B cell (primary cell): ENCODE results near the gene POMP. TPM values are rescaled to one million over a fixed set of nuclear protein-coding genes. Genes with fewer than 3 reads are reported as not detected.

Experiments
- ATAC-seq: fragments of 200-7000 bp; cut with Tn5 transposase; one replicate; pipeline ENCODE4 v1.10.0; 2021; ENCODE audit warnings: low read depth, mild to moderate bottlenecking, moderate number of reproducible peaks, moderate library complexity
- CTCF ChIA-PET: fragments of 350-600 bp; sonication (Branson Sonifier 250); formaldehyde crosslinking; loops from one replicate; lab custom pipeline; 2021; ENCODE audit warnings: antibody characterized with exemption, inconsistent platforms; lab: Charles Lee
- POLR2A ChIA-PET: fragments of 350-600 bp; sonication (Branson Sonifier 250); formaldehyde crosslinking; loops from one replicate; lab custom pipeline; 2021; ENCODE audit warnings: antibody characterized with exemption; lab: Charles Lee
- DNase-seq: peaks from one replicate; pipeline ENCODE4 v3.0.0; 2013
- H2AFZ ChIP-seq: 2 replicates; pipeline ENCODE4 v1.6.1; 2012; ENCODE audit warnings: mild to moderate bottlenecking, low read depth, low read length; ENCODE audit not compliant: insufficient read depth, poor library complexity, severe bottlenecking
- H3K27ac ChIP-seq, 2 donors: 1 replicate in 1 of 2; 2 replicates in 1 of 2; pipeline ENCODE4 v1.5.1; 2012 to 2013; ENCODE audit warnings: low read length in 2 of 2, mild to moderate bottlenecking in 2 of 2, moderate library complexity in 1 of 2
- H3K27me3 ChIP-seq, 4 experiments: fragments of 200-600 bp in 1 of 4; sonication (generic) in 1 of 4; replicated peaks in 1 of 4; 1 replicate in 2 of 4; 2 replicates in 2 of 4; pipeline versions ENCODE4 v1.6.1 to v1.7.0; 2013 to 2016; ENCODE audit warnings: low read length in 3 of 4, mild to moderate bottlenecking in 2 of 4, mixed read lengths in 1 of 4, moderate library complexity in 1 of 4; ENCODE audit not compliant: insufficient read depth in 4 of 4, control insufficient read depth in 3 of 4; ENCODE audit errors: control extremely low read depth in 1 of 4
- H3K36me3 ChIP-seq, 2 experiments: replicated peaks in 1 of 2; 1 replicate in 1 of 2; 2 replicates in 1 of 2; pipeline versions ENCODE4 v1.6.1 to v1.7.1; 2013; ENCODE audit warnings: low read length in 1 of 2; ENCODE audit not compliant: insufficient read depth in 2 of 2, control insufficient read depth in 1 of 2; ENCODE audit errors: control extremely low read depth in 1 of 2, extremely low read depth in 1 of 2
- H3K4me1 ChIP-seq, 2 donors: fragments of 200-600 bp in 1 of 2; sonication (generic) in 1 of 2; 1 replicate in 1 of 2; 2 replicates in 1 of 2; pipeline versions ENCODE4 v1.5.1 to v1.6.1; 2013 to 2017; ENCODE audit warnings: low read length in 2 of 2; ENCODE audit not compliant: control insufficient read depth in 2 of 2, insufficient read depth in 2 of 2
- H3K4me2 ChIP-seq: replicated peaks from 2 replicates; pipeline ENCODE3; 2012; ENCODE audit warnings: mild to moderate bottlenecking, low read depth, low read length; ENCODE audit not compliant: poor library complexity, severe bottlenecking
- H3K4me3 ChIP-seq, 5 experiments: fragments of 200-600 bp in 1 of 5; sonication (generic) in 1 of 5; 1 replicate in 3 of 5; 2 replicates in 2 of 5; pipeline versions ENCODE4 v1.5.1 to v1.7.0; 2011 to 2016; ENCODE audit warnings: low read length in 4 of 5, mild to moderate bottlenecking in 4 of 5, low read depth in 2 of 5, control low read depth in 1 of 5, moderate library complexity in 1 of 5; ENCODE audit not compliant: insufficient read depth in 1 of 5; ENCODE audit errors: control extremely low read depth in 1 of 5, extremely low read depth in 1 of 5
- H3K79me2 ChIP-seq: fragments of 200-600 bp; sonication (generic); one replicate; pipeline ENCODE4 v1.6.0; 2016; ENCODE audit warnings: low read length; ENCODE audit not compliant: control insufficient read depth, insufficient read depth
- H3K9ac ChIP-seq: fragments of 200-600 bp; sonication (generic); 2 replicates; pipeline ENCODE4 v1.6.1; 2017; ENCODE audit warnings: mild to moderate bottlenecking, low read length, moderate library complexity
- H3K9me3 ChIP-seq, 3 donors: one replicate each; pipeline versions ENCODE4 v1.6.1 to v1.7.1; 2013; ENCODE audit warnings: low read length in 2 of 3; ENCODE audit not compliant: control insufficient read depth in 2 of 3, insufficient read depth in 1 of 3; ENCODE audit errors: control extremely low read depth in 1 of 3
- H4K20me1 ChIP-seq: 2 replicates; pipeline ENCODE4 v1.6.0; 2012; ENCODE audit warnings: mild to moderate bottlenecking, low read length; ENCODE audit not compliant: insufficient read depth, control insufficient read depth, poor library complexity, severe bottlenecking
- H3K27ac Mint-ChIP-seq: one replicate; pipeline ENCODE4 v1.8.0; 2021; ENCODE audit warnings: mixed read lengths
- H3K27me3 Mint-ChIP-seq: one replicate; pipeline ENCODE4 v1.8.0; 2021; ENCODE audit warnings: mixed read lengths
- H3K4me1 Mint-ChIP-seq: one replicate; pipeline ENCODE4 v1.8.0; 2021; ENCODE audit warnings: mixed read lengths
- H3K4me3 Mint-ChIP-seq: one replicate; pipeline ENCODE4 v1.8.0; 2021; ENCODE audit warnings: mixed read lengths
- H3K9me3 Mint-ChIP-seq: one replicate; pipeline ENCODE4 v1.8.0; 2022; ENCODE audit warnings: mixed read lengths; ENCODE audit not compliant: insufficient read depth
- CTCF ChIP-seq: fragments of 200-600 bp; IDR thresholded peaks from one replicate; pipeline ENCODE4 v1.8.0; 2022; ENCODE audit warnings: antibody characterized with exemption, mild to moderate bottlenecking
- EZH2 ChIP-seq: IDR thresholded peaks from 2 replicates; pipeline ENCODE4 v1.6.1; 2012; ENCODE audit warnings: borderline replicate concordance, low read depth, mild to moderate bottlenecking, moderate library complexity, low read length; ENCODE audit not compliant: insufficient read depth, poor library complexity, severe bottlenecking
- WGBS: methylation state at CpG from one replicate; pipeline ENCODE4 v1.1.5; 2013; ENCODE audit warnings: missing lambda C conversion rate; ENCODE audit not compliant: insufficient coverage; 5-methylcytosine and 5-hydroxymethylcytosine counted together
- intact Hi-C: fragments of 100-400 bp; cut with micrococcal nuclease; formaldehyde crosslinking; loops from one replicate; pipeline ENCODE4 v1.10.0; 2022
- polyA plus RNA-seq: library from polyadenylated mRNA; depleted of rRNA; stranded (reverse); fragments of >200 nt; gene quantifications from 2 replicates; pipeline ENCODE4 v1.2.3, GENCODE V29; 2012
- total RNA-seq, 2 donors: library from RNA; stranded (reverse); fragments of 120-200 nt in 1 of 2; gene quantifications; 1 replicate in 1 of 2; 2 replicates in 1 of 2; pipeline versions ENCODE4 v1.2.3 to v1.2.4, GENCODE V29; 2013 to 2022

The POMP gene
- total and polyA plus RNA-seq, 2 donors (not counting 1 experiment from before 2014, with no cell fraction given) = 14.0 to 28.7 TPM

DNA sequence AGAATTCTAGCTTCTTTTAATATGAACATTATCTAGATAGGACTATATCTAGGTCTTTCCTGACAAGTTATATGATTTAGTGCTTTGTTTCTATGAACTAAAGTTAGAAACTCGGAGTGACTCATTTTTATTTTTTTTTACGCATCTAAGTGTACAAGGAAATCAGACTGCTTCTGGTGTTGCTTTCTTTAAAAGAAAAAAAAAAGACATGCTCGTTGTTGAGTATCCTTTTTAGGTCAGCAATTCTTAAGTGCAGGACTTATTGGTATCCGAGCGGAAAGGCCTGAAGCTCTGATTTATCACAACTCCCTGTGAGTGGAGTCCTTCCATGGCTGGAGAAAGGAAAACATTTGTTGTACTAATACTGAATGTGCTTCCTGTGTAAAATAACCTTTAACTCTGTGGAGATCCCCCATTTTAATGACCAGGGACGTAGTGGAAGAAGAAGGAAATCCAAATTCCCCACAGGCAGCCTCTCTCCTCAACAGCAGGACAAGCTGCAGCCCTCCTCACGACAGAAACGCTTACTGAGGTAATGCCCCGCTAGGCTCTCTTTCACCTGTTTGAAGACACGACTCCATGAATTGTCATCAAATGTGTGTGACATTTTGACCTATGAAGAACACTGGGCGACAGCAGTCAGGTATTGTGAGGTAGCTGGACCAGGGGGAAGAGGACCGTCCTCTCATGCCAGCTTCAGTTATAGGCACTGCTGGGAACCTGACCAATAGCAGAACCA lies 17.9 kb upstream of the POMP start:
- CTCF ChIA-PET = interaction anchor here (0.7 to 7.7 kb wide), 2 partner anchors 316 to 323 kb away, joined by 4 to 67 read pairs; no protein-coding TSS in a partner anchor
- Mint-ChIP-seq H3K4me3 (no peak overlapping the region), H3K4me1 (peaks cover 42% of the 10 kb centered on the region)

DNA sequence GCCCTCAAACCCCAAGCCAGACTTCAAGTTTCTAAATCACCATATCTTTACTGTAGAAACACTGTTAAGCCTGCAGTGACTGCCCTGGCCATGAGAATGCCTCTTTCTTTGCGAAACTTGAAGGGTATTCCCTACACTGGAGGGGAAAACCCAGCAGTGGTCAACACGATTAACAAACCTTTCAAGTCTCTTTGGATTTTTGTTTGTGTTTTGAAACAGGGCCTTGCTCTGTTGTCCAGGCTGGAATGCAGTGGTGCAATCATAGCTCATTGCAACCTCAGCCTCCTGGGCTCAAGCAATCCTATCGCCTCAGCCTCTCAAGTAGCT lies 17.4 kb upstream of the POMP start:
- Mint-ChIP-seq H3K4me3 (no peak overlapping the region), H3K9me3 (no peaks in the 10 kb centered on the region), H3K27ac (no peak overlapping the region), H3K4me1 (peaks cover 40% of the 10 kb centered on the region), H3K27me3 (no peaks in the 10 kb centered on the region)
- ATAC-seq = no peak
- WGBS = 60% methylated on average over 3 of the region's 3 CpGs
- no peak overlapping the region for H3K4me3 ChIP-seq
- POLR2A ChIA-PET = no interaction called here
- intact Hi-C loops = no loop called here
- H3K36me3 ChIP-seq = no peaks in the 10 kb centered on the region
- no peaks in the 10 kb centered on the region for H3K9me3 ChIP-seq
- H3K27ac ChIP-seq = no peak overlapping the region
- no peak overlapping the region for H3K9ac ChIP-seq
- peaks cover 42% of the 10 kb centered on the region for H3K79me2 ChIP-seq
- no peaks in the 10 kb centered on the region for H3K27me3 ChIP-seq
- peak; percentile 23 for DNase-seq
- H3K4me1 ChIP-seq = peaks cover 33 to 43% of the 10 kb centered on the region in 2 donors
- CTCF ChIA-PET = interaction anchor here (1.1 to 7.7 kb wide), 2 partner anchors 14 to 317 kb away, joined by 3 to 67 read pairs; no protein-coding TSS in a partner anchor
- no peak overlapping the region for H3K4me2 ChIP-seq
- no peak for TF ChIP-seq EZH2
- no peak for TF ChIP-seq CTCF
- H2AFZ ChIP-seq = peak overlapping the region; percentile 19
- H4K20me1 ChIP-seq = no peaks in the 10 kb centered on the region

More for the DNA sequence above, 17.9 kb upstream of the POMP start:
- Histone ChIP-seq H2AFZ (peak overlapping the region; percentile 19), H3K9ac (no peak overlapping the region), H3K4me1 (peaks cover 36 to 45% of the 10 kb centered on the region in 2 donors), H3K27ac (no peak overlapping the region), H3K4me3 (no peak overlapping the region), H4K20me1 (no peaks in the 10 kb centered on the region), H3K27me3 (no peaks in the 10 kb centered on the region), H3K79me2 (peaks cover 37% of the 10 kb centered on the region), H3K36me3 (no peaks in the 10 kb centered on the region), H3K4me2 (no peak overlapping the region), H3K9me3 (no peaks in the 10 kb centered on the region)
- TF ChIP-seq EZH2 = no peak
- POLR2A ChIA-PET = interaction anchor here (0.7 kb wide), 1 partner anchor 57 kb away, joined by 3 read pairs; no protein-coding TSS in a partner anchor
- no peak for DNase-seq
- ATAC-seq = no peak
- intact Hi-C loops = no loop called here
- H3K27me3 Mint-ChIP-seq = no peaks in the 10 kb centered on the region
- WGBS = 88% methylated on average over 7 of the region's 12 CpGs
- H3K27ac Mint-ChIP-seq = no peak overlapping the region
- no peaks in the 10 kb centered on the region for H3K9me3 Mint-ChIP-seq
